Measurements from ENCODE around the gene PLA2R1.
"Not testable (repeated sequence)": the region's sequence is repeated elsewhere in the genome, so short reads cannot be mapped to it uniquely, and the experiment has no call there.

Gene PLA2R1

DNA sequence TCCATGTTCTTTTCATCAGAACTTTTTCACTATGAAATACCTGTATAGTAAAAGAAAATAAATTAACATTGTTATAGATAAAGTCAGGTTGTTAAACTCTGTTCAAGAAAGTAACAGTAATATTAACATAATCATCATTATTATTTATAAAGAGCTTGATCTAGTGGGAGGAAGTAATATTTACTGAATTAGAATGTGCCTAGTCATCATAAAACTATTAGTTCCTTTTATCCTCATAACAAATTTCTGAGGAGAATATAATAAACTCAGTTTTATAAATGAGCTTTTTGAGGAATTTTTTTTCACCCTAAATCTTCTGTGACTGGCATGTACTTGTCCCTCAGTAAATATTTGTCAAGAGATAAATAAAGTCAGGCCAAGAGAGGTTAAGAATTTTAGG lies 78.4 kb downstream of the PLA2R1 start:
- H3K4me3 ChIP-seq (ENCODE audit: low read depth, low read length) = no peak overlapping the region
- TF ChIP-seq, protein P1, sequence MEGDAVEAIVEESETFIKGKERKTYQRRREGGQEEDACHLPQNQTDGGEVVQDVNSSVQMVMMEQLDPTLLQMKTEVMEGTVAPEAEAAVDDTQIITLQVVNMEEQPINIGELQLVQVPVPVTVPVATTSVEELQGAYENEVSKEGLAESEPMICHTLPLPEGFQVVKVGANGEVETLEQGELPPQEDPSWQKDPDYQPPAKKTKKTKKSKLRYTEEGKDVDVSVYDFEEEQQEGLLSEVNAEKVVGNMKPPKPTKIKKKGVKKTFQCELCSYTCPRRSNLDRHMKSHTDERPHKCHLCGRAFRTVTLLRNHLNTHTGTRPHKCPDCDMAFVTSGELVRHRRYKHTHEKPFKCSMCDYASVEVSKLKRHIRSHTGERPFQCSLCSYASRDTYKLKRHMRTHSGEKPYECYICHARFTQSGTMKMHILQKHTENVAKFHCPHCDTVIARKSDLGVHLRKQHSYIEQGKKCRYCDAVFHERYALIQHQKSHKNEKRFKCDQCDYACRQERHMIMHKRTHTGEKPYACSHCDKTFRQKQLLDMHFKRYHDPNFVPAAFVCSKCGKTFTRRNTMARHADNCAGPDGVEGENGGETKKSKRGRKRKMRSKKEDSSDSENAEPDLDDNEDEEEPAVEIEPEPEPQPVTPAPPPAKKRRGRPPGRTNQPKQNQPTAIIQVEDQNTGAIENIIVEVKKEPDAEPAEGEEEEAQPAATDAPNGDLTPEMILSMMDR (IDR thresholded peaks at IDR 0.05; ENCODE audit: low read depth, low read length, missing control alignments) = no peak
- in situ Hi-C loops (cut with HindIII; ENCODE audit: low sequenced_read_pairs) = loop anchor here (5.0 kb wide), 1 partner anchor 43 kb away; no protein-coding TSS in a partner anchor
- no peak for DNase-seq (ENCODE audit: low read depth)

DNA sequence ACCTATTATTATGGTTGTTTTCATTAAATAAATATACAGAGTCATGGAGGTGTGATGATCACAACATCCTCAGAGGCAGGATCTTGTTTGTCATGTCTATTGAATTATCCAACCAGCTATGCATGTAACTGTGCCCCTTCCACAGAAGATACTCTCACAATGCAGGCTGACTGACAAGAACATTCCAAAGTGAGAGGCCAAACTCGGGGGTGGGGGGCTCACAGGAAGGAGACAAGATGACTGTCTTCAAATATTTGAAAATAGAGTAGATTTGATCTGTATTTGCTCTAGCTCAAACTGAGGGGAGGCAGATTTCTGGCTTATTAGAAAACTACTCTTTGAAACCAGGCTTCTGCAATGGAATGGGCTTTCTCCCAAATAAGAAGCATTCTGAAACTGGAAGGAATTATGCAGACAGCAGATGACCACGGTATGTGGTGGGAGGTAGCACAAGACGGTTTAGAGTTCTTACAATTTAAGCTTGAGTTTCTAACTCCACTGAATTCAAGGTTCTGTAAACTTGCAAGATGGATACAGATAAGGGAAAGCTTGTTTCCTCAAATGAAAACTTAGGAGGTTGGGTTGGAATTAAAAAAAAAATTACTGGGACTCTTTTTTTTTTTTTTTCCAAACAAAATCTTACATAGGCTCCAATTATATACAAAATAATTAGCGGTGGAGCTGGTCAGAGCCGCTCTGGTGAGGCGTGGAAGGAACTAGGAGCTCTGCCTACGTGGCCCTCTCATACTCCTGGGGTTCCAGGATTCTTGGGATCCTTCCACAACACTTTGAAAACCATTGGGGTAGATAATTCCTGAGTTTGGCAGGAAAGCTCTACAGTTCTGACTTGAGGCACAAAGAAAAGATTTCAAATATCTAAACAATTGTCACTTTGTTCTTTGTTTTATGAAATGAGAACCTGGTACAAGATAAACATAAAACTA lies 79.3 kb downstream of the PLA2R1 start:
- peak; percentile 55 for DNase-seq (ENCODE audit: low read depth)
- in situ Hi-C loops (cut with HindIII; ENCODE audit: low sequenced_read_pairs) = loop anchor here (5.0 kb wide), 1 partner anchor 44 kb away; no protein-coding TSS in a partner anchor
- no peak overlapping the region for H3K4me3 ChIP-seq (ENCODE audit: low read depth, low read length)
- TF ChIP-seq, protein P1 (IDR thresholded peaks at IDR 0.05; ENCODE audit: low read depth, low read length, missing control alignments) = no peak

DNA sequence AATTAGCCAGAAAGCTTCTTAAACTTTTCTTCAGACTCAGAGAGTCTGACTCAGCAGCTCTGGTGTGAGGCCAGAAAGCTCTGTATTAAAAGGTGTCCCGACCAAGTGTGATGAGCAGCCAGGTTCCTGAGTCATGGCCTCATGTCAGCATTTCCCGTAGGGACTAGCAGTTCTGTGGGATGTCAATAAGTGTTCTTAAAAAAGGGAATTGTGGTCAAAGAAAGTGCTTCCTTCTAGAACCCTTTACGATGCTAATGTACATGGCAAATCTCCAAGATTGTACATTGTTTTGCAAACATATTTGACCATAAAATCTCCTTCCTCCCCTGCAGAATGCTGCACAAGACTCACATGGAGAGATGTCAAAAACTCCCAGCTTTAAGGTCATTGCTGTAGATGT lies 80.1 kb downstream of the PLA2R1 start:
- in situ Hi-C loops (cut with HindIII; ENCODE audit: low sequenced_read_pairs) = loop anchor here (5.0 kb wide), 1 partner anchor 45 kb away; no protein-coding TSS in a partner anchor
- no peak overlapping the region for H3K4me3 ChIP-seq (ENCODE audit: low read depth, low read length)
- TF ChIP-seq, protein P1 (IDR thresholded peaks at IDR 0.05; ENCODE audit: low read depth, low read length, missing control alignments) = no peak
- DNase-seq (ENCODE audit: low read depth) = peak; percentile 87

DNA sequence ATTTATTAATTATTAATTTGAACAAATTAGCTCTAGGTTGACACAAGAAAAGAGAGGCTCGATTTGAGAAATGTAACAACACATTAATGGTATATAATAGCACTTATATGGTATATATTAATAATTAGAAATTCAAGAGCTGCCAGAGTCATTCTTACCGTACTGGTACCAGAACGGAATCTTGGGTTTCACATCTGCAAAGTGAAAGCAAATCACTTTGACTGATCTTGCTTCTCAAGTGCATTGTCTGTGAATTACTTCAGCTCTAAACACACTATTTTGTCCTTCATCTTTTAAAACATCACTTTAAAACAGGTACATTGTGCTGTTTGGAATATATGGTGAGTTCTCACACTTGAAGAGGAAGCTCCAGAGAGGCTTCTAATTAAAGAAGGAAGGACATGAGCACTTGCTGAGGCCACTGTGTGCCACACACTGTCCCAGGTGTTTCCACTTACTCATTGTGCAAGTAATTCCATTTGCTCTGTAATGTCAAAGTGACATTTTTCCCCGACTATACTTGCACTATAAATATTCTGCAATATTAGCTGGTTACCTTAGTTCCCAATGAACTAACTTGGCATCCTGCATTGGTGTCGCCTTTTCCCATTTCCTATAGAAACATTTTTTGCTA lies 85.8 kb downstream of the PLA2R1 start:
- in situ Hi-C loops (cut with HindIII; ENCODE audit: low sequenced_read_pairs) = no loop called here
- DNase-seq (ENCODE audit: low read depth) = no peak
- TF ChIP-seq, protein P1 (IDR thresholded peaks at IDR 0.05; ENCODE audit: low read depth, low read length, missing control alignments) = no peak
- H3K4me3 ChIP-seq (ENCODE audit: low read depth, low read length) = no peak overlapping the region

DNA sequence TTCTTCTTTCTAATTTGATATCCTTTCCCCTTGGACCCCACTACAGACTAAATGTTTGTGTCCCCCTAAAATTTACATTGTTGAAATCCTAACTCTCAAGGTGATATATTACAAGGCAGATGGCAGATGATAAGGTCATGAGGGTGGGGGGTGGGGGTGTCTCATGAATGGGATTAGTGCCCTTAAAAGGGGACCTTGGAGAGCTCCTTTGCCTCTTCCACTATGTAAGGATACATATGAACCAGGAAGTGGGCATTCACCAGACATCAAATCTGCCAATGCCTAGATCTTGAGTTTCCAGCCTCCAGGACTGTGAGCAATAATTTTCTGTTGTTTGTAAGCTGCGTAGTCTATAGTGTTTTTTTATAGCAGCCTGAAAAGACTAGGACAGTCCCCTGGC lies 89.1 kb downstream of the PLA2R1 start:
- no peak overlapping the region for H3K4me3 ChIP-seq (ENCODE audit: low read depth, low read length)
- in situ Hi-C loops (cut with HindIII; ENCODE audit: low sequenced_read_pairs) = no loop called here
- TF ChIP-seq, protein P1 (IDR thresholded peaks at IDR 0.05; ENCODE audit: low read depth, low read length, missing control alignments) = no peak
- no peak for DNase-seq (ENCODE audit: low read depth)

DNA sequence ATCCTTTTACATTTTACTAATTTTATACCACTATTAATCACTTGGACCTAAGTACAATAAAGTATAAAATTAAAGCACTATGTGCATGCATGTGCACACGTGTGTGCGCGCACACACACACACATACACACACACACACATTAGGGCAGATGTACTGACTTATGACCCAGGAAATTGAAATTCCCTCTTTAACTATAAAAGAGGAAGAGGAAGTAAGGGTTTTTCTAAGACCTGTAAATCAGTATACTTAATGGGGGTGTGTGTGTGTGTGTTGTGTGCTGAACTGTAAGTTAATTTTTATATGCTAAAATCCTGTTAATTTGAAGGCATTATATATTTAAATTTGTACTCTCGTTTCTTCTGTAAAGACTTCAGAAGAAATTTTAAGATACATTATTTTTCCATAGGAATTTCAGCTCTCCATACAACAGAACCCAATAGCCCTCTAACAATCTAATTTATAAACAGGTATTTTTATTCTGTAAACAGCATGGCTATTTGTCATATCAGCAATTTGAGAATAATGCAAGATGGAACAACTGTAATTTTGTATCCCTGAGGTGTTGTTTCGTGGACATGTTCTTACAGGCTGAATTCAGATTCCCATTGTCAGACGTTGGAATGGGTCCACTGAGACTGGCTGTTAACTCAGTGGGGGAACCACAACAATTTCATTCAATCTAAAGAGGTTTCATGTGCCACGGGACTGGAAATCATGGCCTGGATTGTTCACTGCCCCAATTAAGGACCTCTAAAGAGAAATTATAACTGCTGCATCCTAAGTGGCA lies 90.9 kb downstream of the PLA2R1 start:
- in situ Hi-C loops (cut with HindIII; ENCODE audit: low sequenced_read_pairs) = no loop called here
- no peak overlapping the region for H3K4me3 ChIP-seq (ENCODE audit: low read depth, low read length)
- TF ChIP-seq, protein P1 (IDR thresholded peaks at IDR 0.05; ENCODE audit: low read depth, low read length, missing control alignments) = no peak
- DNase-seq (ENCODE audit: low read depth) = no peak

DNA sequence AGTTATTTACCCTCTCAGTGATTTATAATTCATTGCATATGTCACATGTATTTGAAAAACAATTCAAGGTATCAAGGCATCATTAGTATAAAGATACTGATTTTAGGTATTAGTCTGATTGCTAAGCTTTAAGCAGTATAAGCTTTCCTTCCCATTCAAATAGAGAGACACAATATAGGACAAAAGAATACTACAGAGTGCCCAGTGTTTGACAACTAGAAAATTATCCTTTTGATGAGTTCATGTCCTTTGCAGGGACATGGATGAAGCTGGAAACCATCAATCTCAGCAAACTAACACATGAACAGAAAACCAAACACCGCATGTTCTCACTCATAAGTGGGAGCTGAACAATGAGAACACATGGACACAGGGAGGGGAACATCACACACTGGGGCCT lies 91.9 kb downstream of the PLA2R1 start:
- H3K4me3 ChIP-seq (ENCODE audit: low read depth, low read length); DNase-seq (ENCODE audit: low read depth); in situ Hi-C loops (cut with HindIII; ENCODE audit: low sequenced_read_pairs): not testable (repeated sequence)

Data from astrocyte of the cerebellum (primary cell).